Neural progenitor cell (in vitro differentiated cells): ENCODE measurements around the gene GTF3C2. TPM values are rescaled to one million over a fixed set of nuclear protein-coding genes. Genes with fewer than 3 reads are reported as not detected.
A peak's percentile ranks its signal among the peaks of the same experiment; 100 is the strongest.

Experiments
- DNase-seq: peaks from one replicate; pipeline ENCODE4 v3.0.0-alpha.2; 2016; ENCODE audit warnings: low spot score
- H2AFZ ChIP-seq: fragments of 200-600 bp; sonication (generic); replicated peaks from 2 replicates; pipeline ENCODE4 v1.6.1; 2016; ENCODE audit warnings: antibody characterized with exemption
- H3F3A ChIP-seq: fragments of 200-600 bp; sonication (generic); 2 replicates; pipeline ENCODE4 v1.6.1; 2016; ENCODE audit warnings: antibody characterized with exemption, low read depth
- H3K27ac ChIP-seq: fragments of 200-600 bp; sonication (generic); 2 replicates; pipeline ENCODE4 v1.5.1; 2016; ENCODE audit warnings: mild to moderate bottlenecking
- H3K27me3 ChIP-seq: fragments of 200-600 bp; sonication (generic); 2 replicates; pipeline ENCODE4 v1.6.1; 2016; ENCODE audit warnings: mild to moderate bottlenecking, moderate library complexity
- H3K36me3 ChIP-seq: fragments of 200-600 bp; sonication (generic); 2 replicates; pipeline ENCODE4 v1.5.1; 2016
- H3K4me1 ChIP-seq: fragments of 200-600 bp; sonication (generic); 2 replicates; pipeline ENCODE4 v1.6.1; 2016; ENCODE audit warnings: mixed run types
- H3K4me2 ChIP-seq: fragments of 200-600 bp; sonication (generic); 2 replicates; pipeline ENCODE4 v1.6.1; 2016
- H3K4me3 ChIP-seq: fragments of 200-600 bp; sonication (generic); 2 replicates; pipeline ENCODE4 v1.5.1; 2016
- H3K79me2 ChIP-seq: fragments of 200-600 bp; sonication (generic); 2 replicates; pipeline ENCODE4 v1.6.1; 2016; ENCODE audit warnings: low read depth
- H3K9ac ChIP-seq: fragments of 200-600 bp; sonication (generic); 2 replicates; pipeline ENCODE4 v1.6.1; 2016
- H3K9me3 ChIP-seq: fragments of 200-600 bp; sonication (generic); 2 replicates; pipeline ENCODE4 v1.5.1; 2016; ENCODE audit warnings: low read depth
- H4K20me1 ChIP-seq: fragments of 200-600 bp; sonication (generic); 2 replicates; pipeline ENCODE4 v1.6.1; 2016; ENCODE audit warnings: low read depth
- H3K27ac Mint-ChIP-seq: 3 replicates; pipeline ENCODE4 v1.8.0; 2021; ENCODE audit warnings: mixed read lengths
- H3K27me3 Mint-ChIP-seq: 2 replicates; pipeline ENCODE4 v1.8.0; 2022; ENCODE audit warnings: low read depth, mild to moderate bottlenecking, inconsistent platforms, moderate library complexity, mixed read lengths; ENCODE audit not compliant: insufficient read depth
- H3K36me3 Mint-ChIP-seq: 3 replicates; pipeline ENCODE4 v1.8.0; 2021; ENCODE audit warnings: mixed read lengths
- H3K4me1 Mint-ChIP-seq: 3 replicates; pipeline ENCODE4 v1.8.0; 2021; ENCODE audit warnings: mixed read lengths
- H3K4me3 Mint-ChIP-seq: 3 replicates; pipeline ENCODE4 v1.8.0; 2021; ENCODE audit warnings: mild to moderate bottlenecking, moderate library complexity, mixed read lengths
- H3K9me3 Mint-ChIP-seq: 3 replicates; pipeline ENCODE4 v1.8.0; 2020; ENCODE audit warnings: mixed read lengths
- EZH2 ChIP-seq: fragments of 200-600 bp; sonication (generic); IDR thresholded peaks from 2 replicates; pipeline ENCODE4 v1.6.1; 2017; ENCODE audit warnings: antibody characterized with exemption, mild to moderate bottlenecking, moderate library complexity
- EZH2phosphoT487 ChIP-seq: fragments of 200-600 bp; sonication (generic); IDR thresholded peaks from 2 replicates; pipeline ENCODE4 v1.6.1; 2017; ENCODE audit warnings: antibody characterized with exemption
- total RNA-seq: library from RNA; depleted of rRNA; stranded (reverse); fragments of >200 nt; gene quantifications from 2 replicates; pipeline ENCODE4 v1.2.3, GENCODE V29; 2015; ENCODE audit warnings: low replicate concordance
- TF ChIP-seq, protein P1 (sequence below): fragments of 200-600 bp; sonication (generic); IDR thresholded peaks from 2 replicates; pipeline ENCODE4 v1.5.1; 2017; ENCODE audit warnings: antibody characterized with exemption, mild to moderate bottlenecking

Gene GTF3C2
- total RNA-seq, 1 donor from 2014 or later, result 57.3 TPM

DNA sequence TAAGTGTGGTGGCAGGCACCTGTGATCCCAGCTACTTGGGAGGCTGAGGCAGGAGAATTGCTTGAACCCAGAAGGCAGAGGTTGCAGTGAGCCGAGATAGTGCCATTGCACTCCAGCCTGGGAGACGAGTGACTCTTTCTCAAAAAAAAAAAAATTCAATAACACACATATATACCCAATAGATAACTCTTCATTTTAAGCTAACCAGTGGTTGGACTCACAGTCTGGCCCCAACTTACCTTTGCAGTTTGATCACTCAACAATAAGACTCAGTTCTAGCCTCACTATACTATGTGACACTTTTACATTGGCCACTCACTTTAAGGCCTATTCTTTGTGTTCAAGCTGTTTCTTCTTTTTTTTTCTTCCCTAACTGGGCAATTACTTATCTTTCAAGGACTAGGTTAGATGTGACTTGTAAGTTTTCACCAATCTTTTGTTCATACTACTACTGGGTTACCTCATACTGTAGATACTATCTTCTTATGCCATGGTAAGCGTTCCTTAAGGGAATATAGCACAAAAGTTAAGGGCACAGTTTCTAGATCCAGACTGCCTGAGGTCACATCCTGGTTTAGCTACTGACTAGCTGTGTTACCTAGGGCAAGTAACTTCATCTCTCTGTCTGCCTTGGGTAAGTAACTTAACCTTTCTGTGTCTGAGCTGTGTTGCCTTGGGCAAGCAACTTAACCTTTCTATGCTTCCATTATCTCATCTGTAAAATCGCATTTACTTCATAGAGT lies 6.3 kb upstream of the GTF3C2 start:
- Histone ChIP-seq H3K79me2 (peaks cover 24% of the 10 kb centered on the region), H3K4me1 (no peaks in the 10 kb centered on the region), H3F3A (peaks cover 48% of the 10 kb centered on the region), H3K36me3 (no peaks in the 10 kb centered on the region), H3K9ac (no peak overlapping the region), H3K4me2 (no peak overlapping the region), H3K27me3 (no peaks in the 10 kb centered on the region), H3K27ac (no peak overlapping the region), H2AFZ (no peak overlapping the region), H3K9me3 (no peaks in the 10 kb centered on the region), H4K20me1 (peaks cover 3% of the 10 kb centered on the region), H3K4me3 (no peak overlapping the region)
- Mint-ChIP-seq H3K27ac (peak overlapping the region; percentile 26), H3K4me3 (no peak overlapping the region), H3K27me3 (no peaks in the 10 kb centered on the region), H3K4me1 (peaks cover 7% of the 10 kb centered on the region), H3K36me3 (peaks cover 24% of the 10 kb centered on the region), H3K9me3 (peaks cover 3% of the 10 kb centered on the region)
- no peak for DNase-seq
- TF ChIP-seq EZH2, result no peak
- TF ChIP-seq, protein P1, sequence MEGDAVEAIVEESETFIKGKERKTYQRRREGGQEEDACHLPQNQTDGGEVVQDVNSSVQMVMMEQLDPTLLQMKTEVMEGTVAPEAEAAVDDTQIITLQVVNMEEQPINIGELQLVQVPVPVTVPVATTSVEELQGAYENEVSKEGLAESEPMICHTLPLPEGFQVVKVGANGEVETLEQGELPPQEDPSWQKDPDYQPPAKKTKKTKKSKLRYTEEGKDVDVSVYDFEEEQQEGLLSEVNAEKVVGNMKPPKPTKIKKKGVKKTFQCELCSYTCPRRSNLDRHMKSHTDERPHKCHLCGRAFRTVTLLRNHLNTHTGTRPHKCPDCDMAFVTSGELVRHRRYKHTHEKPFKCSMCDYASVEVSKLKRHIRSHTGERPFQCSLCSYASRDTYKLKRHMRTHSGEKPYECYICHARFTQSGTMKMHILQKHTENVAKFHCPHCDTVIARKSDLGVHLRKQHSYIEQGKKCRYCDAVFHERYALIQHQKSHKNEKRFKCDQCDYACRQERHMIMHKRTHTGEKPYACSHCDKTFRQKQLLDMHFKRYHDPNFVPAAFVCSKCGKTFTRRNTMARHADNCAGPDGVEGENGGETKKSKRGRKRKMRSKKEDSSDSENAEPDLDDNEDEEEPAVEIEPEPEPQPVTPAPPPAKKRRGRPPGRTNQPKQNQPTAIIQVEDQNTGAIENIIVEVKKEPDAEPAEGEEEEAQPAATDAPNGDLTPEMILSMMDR, result no peak
- no peak for TF ChIP-seq EZH2phosphoT487

GRCh38 chr2:27356056-27356381 lies 545 bp downstream of the GTF3C2 start:
- peaks cover 5% of the 10 kb centered on the region for H3K4me1 ChIP-seq
- peaks cover 2% of the 10 kb centered on the region for H3K27me3 Mint-ChIP-seq
- H3K79me2 ChIP-seq, result peaks cover 79% of the 10 kb centered on the region
- no peaks in the 10 kb centered on the region for H3K9me3 ChIP-seq
- peak overlapping the region; percentile 79 for H3K9ac ChIP-seq
- H2AFZ ChIP-seq, result peak overlapping the region; percentile 20
- H3K27ac Mint-ChIP-seq, result peak overlapping the region; percentile 94
- peak; percentile 74 for DNase-seq
- H3K4me2 ChIP-seq, result peak overlapping the region; percentile 98
- peaks cover 5% of the 10 kb centered on the region for H3K36me3 Mint-ChIP-seq
- H3K27me3 ChIP-seq, result no peaks in the 10 kb centered on the region
- peak overlapping the region; percentile 68 for H3K4me3 ChIP-seq
- H4K20me1 ChIP-seq, result peaks cover 25% of the 10 kb centered on the region
- H3K27ac ChIP-seq, result peak overlapping the region; percentile 94
- H3F3A ChIP-seq, result peaks cover 45% of the 10 kb centered on the region
- TF ChIP-seq, protein P1, result no peak
- no peak for TF ChIP-seq EZH2phosphoT487
- no peak for TF ChIP-seq EZH2
- peak overlapping the region; percentile 98 for H3K4me3 Mint-ChIP-seq
- H3K9me3 Mint-ChIP-seq, result peaks cover 3% of the 10 kb centered on the region
- no peaks in the 10 kb centered on the region for H3K36me3 ChIP-seq
- peaks cover 30% of the 10 kb centered on the region for H3K4me1 Mint-ChIP-seq

DNA sequence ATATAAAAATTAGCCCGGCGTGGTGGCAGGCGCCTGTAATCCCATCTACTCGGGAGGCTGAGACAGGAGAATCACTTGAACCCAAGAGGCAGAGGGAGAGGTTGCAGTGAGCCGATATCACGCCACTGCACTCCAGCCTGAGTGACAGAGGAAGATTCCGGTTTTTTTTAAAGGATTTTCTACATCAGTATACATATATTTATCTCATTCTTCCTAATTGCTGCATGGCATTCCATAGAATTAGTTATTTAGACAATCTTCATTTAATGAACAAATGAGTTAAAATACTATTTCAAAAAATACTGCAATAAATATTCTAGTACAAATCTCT lies 2.0 kb downstream of the GTF3C2 start:
- TF ChIP-seq EZH2 (no peak), EZH2phosphoT487 (no peak)
- TF ChIP-seq, protein P1, result no peak
- H3K4me1 Mint-ChIP-seq, result peaks cover 30% of the 10 kb centered on the region

More for the DNA sequence above, 2.0 kb downstream of the GTF3C2 start:
- H3K9me3 Mint-ChIP-seq, result peaks cover 3% of the 10 kb centered on the region
- Histone ChIP-seq H3F3A (peaks cover 37% of the 10 kb centered on the region), H3K27ac (no peak overlapping the region), H3K9ac (no peak overlapping the region), H2AFZ (no peak overlapping the region), H3K4me3 (no peak overlapping the region), H3K27me3 (no peaks in the 10 kb centered on the region), H3K4me2 (no peak overlapping the region), H3K36me3 (no peaks in the 10 kb centered on the region), H4K20me1 (peaks cover 38% of the 10 kb centered on the region), H3K9me3 (no peaks in the 10 kb centered on the region), H3K79me2 (peaks cover 85% of the 10 kb centered on the region), H3K4me1 (peaks cover 5% of the 10 kb centered on the region)
- peak overlapping the region; percentile 98 for H3K4me3 Mint-ChIP-seq
- H3K36me3 Mint-ChIP-seq, result peaks cover 5% of the 10 kb centered on the region
- no peak overlapping the region for H3K27ac Mint-ChIP-seq
- peaks cover 2% of the 10 kb centered on the region for H3K27me3 Mint-ChIP-seq
- no peak for DNase-seq
